Activated CD8-positive, alpha-beta T cell treated with anti-CD3 and anti-CD28 coated beads, Interleukin-2, amount 10 ng/mL, durations not matched to agents 7 days and 5 days (primary cell): ENCODE data around the gene DPP4. TPM values are rescaled to one million over a fixed set of nuclear protein-coding genes. Genes with fewer than 3 reads are reported as not detected.

Experiments
- ATAC-seq: fragments of 150-1000 bp; cut with Tn5 transposase; one replicate; pipeline ENCODE4 v1.10.0; 2021; ENCODE audit warnings: moderate library complexity
- CTCF ChIA-PET: fragments of 350-600 bp; sonication (Branson Sonifier 250); formaldehyde crosslinking; loops from one replicate; lab custom pipeline; 2021; ENCODE audit warnings: antibody characterized with exemption; lab: Charles Lee
- POLR2A ChIA-PET: fragments of 350-600 bp; sonication (Branson Sonifier 250); formaldehyde crosslinking; loops from one replicate; lab custom pipeline; 2021; ENCODE audit warnings: antibody characterized with exemption; lab: Charles Lee
- DNase-seq: peaks from one replicate; pipeline ENCODE4 v3.0.0-alpha.2; 2020
- H3K27ac Mint-ChIP-seq: one replicate; pipeline ENCODE4 v1.8.0; 2021; ENCODE audit warnings: mild to moderate bottlenecking, mixed read lengths
- H3K27me3 Mint-ChIP-seq: one replicate; pipeline ENCODE4 v1.8.0; 2021; ENCODE audit warnings: low read depth, mixed read lengths
- H3K36me3 Mint-ChIP-seq: one replicate; pipeline ENCODE4 v1.8.0; 2021; ENCODE audit warnings: low read depth, mixed read lengths
- H3K4me1 Mint-ChIP-seq: one replicate; pipeline ENCODE4 v1.8.0; 2021; ENCODE audit warnings: low read depth, mixed read lengths
- H3K4me3 Mint-ChIP-seq: one replicate; pipeline ENCODE4 v1.8.0; 2021; ENCODE audit warnings: mild to moderate bottlenecking, mixed read lengths
- H3K9me3 Mint-ChIP-seq: one replicate; pipeline ENCODE4 v1.8.0; 2022; ENCODE audit warnings: mixed read lengths; ENCODE audit not compliant: insufficient read depth
- total RNA-seq, 2 experiments: library from RNA; stranded (reverse); gene quantifications; one replicate each; pipeline ENCODE4 v1.2.3, GENCODE V29; 2021

Gene DPP4
- total RNA-seq, 2 experiments from 2014 or later, result 158 TPM

GRCh38 chr2:162014751-162015150 lies 59.3 kb downstream of the DPP4 start:
- Mint-ChIP-seq H3K4me1 (peaks cover 74% of the 10 kb centered on the region), H3K27ac (peak overlapping the region; percentile 72), H3K36me3 (peaks cover 93% of the 10 kb centered on the region), H3K9me3 (no peaks in the 10 kb centered on the region), H3K27me3 (no peaks in the 10 kb centered on the region), H3K4me3 (peak overlapping the region; percentile 50)
- DNase-seq (no peak), ATAC-seq (no peak)
- ChIA-PET POLR2A (interaction anchor here (0.7 to 1.2 kb wide), 4 partner anchors 9 to 62 kb away, joined by 3 read pairs; partner anchors contain the start of gene DPP4), CTCF (interaction anchor here (1.4 to 2.6 kb wide), 4 partner anchors 10 to 111 kb away, joined by 3 to 12 read pairs (median 4); no protein-coding TSS in a partner anchor)

GRCh38 chr2:162013514-162014475 lies 60.2 kb downstream of the DPP4 start:
- H3K27me3 Mint-ChIP-seq, result no peaks in the 10 kb centered on the region
- peaks cover 79% of the 10 kb centered on the region for H3K4me1 Mint-ChIP-seq
- ChIA-PET CTCF (interaction anchor here (0.8 to 3.3 kb wide), 11 partner anchors 8 to 112 kb away, joined by 3 to 15 read pairs (median 3); no protein-coding TSS in a partner anchor), POLR2A (interaction anchor here (0.7 to 4.9 kb wide), 8 partner anchors 10 to 61 kb away, joined by 3 to 49 read pairs (median 5); partner anchors contain the start of gene DPP4)
- DNase-seq (no peak), ATAC-seq (no peak)
- H3K27ac Mint-ChIP-seq, result peak overlapping the region; percentile 93
- H3K36me3 Mint-ChIP-seq, result peaks cover 93% of the 10 kb centered on the region
- no peaks in the 10 kb centered on the region for H3K9me3 Mint-ChIP-seq
- peak overlapping the region; percentile 39 for H3K4me3 Mint-ChIP-seq

- Mint-ChIP-seq H3K27me3 (no peaks in the 10 kb centered on the region), H3K9me3 (no peaks in the 10 kb centered on the region), H3K27ac (peak overlapping the region; percentile 91), H3K4me1 (peaks cover 85% of the 10 kb centered on the region), H3K36me3 (peaks cover 93% of the 10 kb centered on the region), H3K4me3 (peak overlapping the region; percentile 19)
- ATAC-seq (peak; percentile 27), DNase-seq (no peak)
- CTCF ChIA-PET, result interaction anchor here (0.6 to 3.5 kb wide), 10 partner anchors 8 to 109 kb away, joined by 3 to 20 read pairs (median 3); no protein-coding TSS in a partner anchor
- POLR2A ChIA-PET, result interaction anchor here (0.9 to 4.9 kb wide), 6 partner anchors 18 to 61 kb away, joined by 4 to 49 read pairs (median 12); partner anchors contain the start of gene DPP4
Measured at GRCh38 chr2:162012565-162013058, 61.4 kb downstream of the DPP4 start.

DNA sequence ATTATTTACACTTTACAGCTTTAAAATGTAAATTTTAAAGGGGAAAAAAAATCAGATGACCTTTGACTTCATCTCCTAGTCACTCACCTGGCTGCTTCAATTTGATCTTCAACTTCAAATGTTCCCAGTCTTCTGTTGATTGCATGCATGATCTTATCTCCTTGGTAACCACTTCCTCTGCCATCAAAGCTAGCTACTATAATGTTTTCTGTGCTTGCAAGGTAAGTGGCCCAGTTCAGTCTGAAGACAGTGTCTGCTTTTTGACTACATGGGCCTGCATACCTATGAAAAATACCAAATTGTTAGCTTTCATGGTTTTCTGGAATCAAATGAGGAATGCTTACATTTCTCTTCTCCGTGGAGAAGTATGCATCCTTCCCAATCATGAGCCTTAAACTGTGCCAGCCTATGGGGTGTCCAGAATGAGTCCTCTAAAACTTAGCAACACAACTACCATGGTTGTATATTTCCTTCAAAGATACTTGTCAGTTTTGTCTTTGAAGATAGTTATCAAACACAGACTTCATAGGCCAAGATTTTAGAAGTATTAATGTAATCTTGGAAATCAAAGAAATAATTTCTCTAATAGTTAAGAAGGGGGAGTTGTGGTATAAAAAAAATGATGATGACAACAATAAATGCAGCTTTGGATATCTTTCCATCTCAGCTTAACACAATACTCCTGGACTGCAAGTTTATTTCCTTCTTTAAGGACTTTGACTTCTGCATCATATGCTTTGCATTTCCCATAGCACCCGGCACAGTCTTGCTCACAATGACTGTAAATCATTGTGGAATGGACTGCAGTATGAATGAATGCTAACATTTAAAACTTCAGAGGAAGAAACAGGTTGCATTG lies 62.1 kb downstream of the DPP4 start:
- Mint-ChIP-seq H3K9me3 (no peaks in the 10 kb centered on the region), H3K27me3 (no peaks in the 10 kb centered on the region), H3K27ac (peak overlapping the region; percentile 91), H3K36me3 (peaks cover 91% of the 10 kb centered on the region), H3K4me3 (peak overlapping the region; percentile 9), H3K4me1 (peaks cover 82% of the 10 kb centered on the region)
- DNase-seq, result peak; percentile 64
- peak; percentile 92 for ATAC-seq
- ChIA-PET POLR2A (interaction anchor here (0.9 to 4.9 kb wide), 6 partner anchors 13 to 62 kb away, joined by 4 to 49 read pairs (median 12); partner anchors contain the start of gene DPP4), CTCF (interaction anchor here (0.7 to 3.5 kb wide), 12 partner anchors 10 to 425 kb away, joined by 3 to 20 read pairs (median 4); no protein-coding TSS in a partner anchor)

GRCh38 chr2:162009543-162009942 lies 64.5 kb downstream of the DPP4 start:
- no peak for DNase-seq
- H3K4me3 Mint-ChIP-seq, result no peak overlapping the region
- H3K4me1 Mint-ChIP-seq, result peaks cover 77% of the 10 kb centered on the region
- peaks cover 88% of the 10 kb centered on the region for H3K36me3 Mint-ChIP-seq
- H3K27ac Mint-ChIP-seq, result peak overlapping the region; percentile 68
- ChIA-PET CTCF (interaction anchor here (1.2 to 2.3 kb wide), 2 partner anchors 10 to 115 kb away, joined by 3 to 9 read pairs; no protein-coding TSS in a partner anchor), POLR2A (interaction anchor here (4.9 kb wide), 1 partner anchor 15 kb away, joined by 49 read pairs; no protein-coding TSS in a partner anchor)
- H3K27me3 Mint-ChIP-seq, result no peaks in the 10 kb centered on the region
- ATAC-seq, result no peak
- H3K9me3 Mint-ChIP-seq, result no peaks in the 10 kb centered on the region

DNA sequence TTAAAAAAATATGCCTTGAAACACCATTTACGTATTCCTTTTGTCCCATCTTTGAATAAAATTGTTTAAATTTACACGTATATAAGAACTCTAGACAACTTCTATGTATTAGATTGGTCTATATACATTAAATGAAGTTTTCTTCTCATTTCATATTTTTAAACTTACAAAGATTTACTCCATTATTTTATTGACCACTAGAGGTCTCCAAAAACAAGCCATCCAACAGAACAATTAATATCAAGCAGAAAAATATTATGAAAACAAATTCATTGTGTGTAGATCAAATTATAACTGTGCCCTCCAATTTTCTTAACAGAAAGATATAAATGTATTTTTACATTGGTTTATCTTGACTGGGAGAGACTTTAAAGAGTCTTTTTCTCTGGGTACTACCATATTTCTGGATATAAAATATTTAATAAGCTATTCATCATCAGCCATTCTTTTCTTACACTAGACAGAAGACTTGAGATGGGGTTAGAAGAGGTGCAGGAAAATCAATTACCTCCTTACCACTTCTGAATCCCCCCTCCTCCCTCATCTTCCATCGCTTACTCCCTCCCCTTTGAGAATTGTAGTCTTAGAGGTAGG lies 66.5 kb downstream of the DPP4 start:
- Mint-ChIP-seq H3K27me3 (no peaks in the 10 kb centered on the region), H3K36me3 (peaks cover 90% of the 10 kb centered on the region), H3K4me1 (peaks cover 77% of the 10 kb centered on the region), H3K27ac (no peak overlapping the region), H3K4me3 (no peak overlapping the region), H3K9me3 (no peaks in the 10 kb centered on the region)
- no peak for DNase-seq
- ChIA-PET POLR2A (no interaction called here), CTCF (interaction anchor here (0.7 to 5.4 kb wide), 10 partner anchors 9 to 311 kb away, joined by 3 to 71 read pairs (median 3); partner anchors contain the start of genes DPP4 and IFIH1)
- ATAC-seq, result no peak

- DNase-seq, result no peak
- no peak overlapping the region for H3K27ac Mint-ChIP-seq
- no peaks in the 10 kb centered on the region for H3K27me3 Mint-ChIP-seq
- CTCF ChIA-PET, result interaction anchor here (1.0 to 5.4 kb wide), 3 partner anchors 13 to 53 kb away, joined by 3 to 71 read pairs (median 3); no protein-coding TSS in a partner anchor
- ATAC-seq, result no peak
- POLR2A ChIA-PET, result interaction anchor here (0.6 to 1.0 kb wide), 2 partner anchors 9 to 13 kb away, joined by 3 to 5 read pairs; no protein-coding TSS in a partner anchor
- H3K9me3 Mint-ChIP-seq, result no peaks in the 10 kb centered on the region
- H3K4me3 Mint-ChIP-seq, result no peak overlapping the region
- H3K4me1 Mint-ChIP-seq, result peaks cover 74% of the 10 kb centered on the region
- peaks cover 90% of the 10 kb centered on the region for H3K36me3 Mint-ChIP-seq
Measured at GRCh38 chr2:162006337-162006736, 67.7 kb downstream of the DPP4 start.

DNA sequence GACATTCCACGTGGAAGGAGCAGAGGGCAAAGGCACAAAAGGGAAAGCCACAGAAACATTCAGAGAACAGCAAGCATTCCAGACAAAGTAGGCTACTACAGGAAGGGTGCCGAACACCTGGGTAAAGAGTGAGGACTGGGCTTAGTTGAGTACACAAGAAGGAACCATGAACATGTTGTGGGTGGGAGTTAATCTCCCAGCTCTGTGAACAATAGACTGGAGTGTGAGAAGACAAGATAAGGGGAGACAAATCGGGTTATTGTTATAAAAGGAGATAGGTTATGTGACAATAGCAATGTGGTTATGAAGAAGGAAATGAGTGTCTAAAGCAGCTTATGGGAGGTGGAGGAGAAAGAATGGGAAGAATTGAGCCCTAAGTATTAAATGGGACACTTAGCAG lies 70.0 kb downstream of the DPP4 start:
- no peaks in the 10 kb centered on the region for H3K9me3 Mint-ChIP-seq
- no peaks in the 10 kb centered on the region for H3K27me3 Mint-ChIP-seq
- no peak overlapping the region for H3K4me3 Mint-ChIP-seq
- DNase-seq (no peak), ATAC-seq (no peak)
- H3K27ac Mint-ChIP-seq, result peak overlapping the region; percentile 44
- H3K36me3 Mint-ChIP-seq, result peaks cover 90% of the 10 kb centered on the region
- peaks cover 70% of the 10 kb centered on the region for H3K4me1 Mint-ChIP-seq
- ChIA-PET POLR2A (interaction anchor here (2.3 kb wide), 1 partner anchor 11 kb away, joined by 14 read pairs; no protein-coding TSS in a partner anchor), CTCF (interaction anchor here (1.7 to 5.4 kb wide), 2 partner anchors 10 kb away, joined by 5 to 71 read pairs; no protein-coding TSS in a partner anchor)

- Mint-ChIP-seq H3K4me3 (no peak overlapping the region), H3K27me3 (no peaks in the 10 kb centered on the region), H3K4me1 (peaks cover 69% of the 10 kb centered on the region), H3K9me3 (no peaks in the 10 kb centered on the region), H3K36me3 (peaks cover 90% of the 10 kb centered on the region), H3K27ac (peak overlapping the region; percentile 31)
- ATAC-seq (no peak), DNase-seq (no peak)
- POLR2A ChIA-PET, result no interaction called here
- CTCF ChIA-PET, result interaction anchor here (0.7 to 1.5 kb wide), 4 partner anchors 10 to 47 kb away, joined by 3 to 5 read pairs (median 4); no protein-coding TSS in a partner anchor
Measured at GRCh38 chr2:162002623-162003235, 71.3 kb downstream of the DPP4 start.

DNA sequence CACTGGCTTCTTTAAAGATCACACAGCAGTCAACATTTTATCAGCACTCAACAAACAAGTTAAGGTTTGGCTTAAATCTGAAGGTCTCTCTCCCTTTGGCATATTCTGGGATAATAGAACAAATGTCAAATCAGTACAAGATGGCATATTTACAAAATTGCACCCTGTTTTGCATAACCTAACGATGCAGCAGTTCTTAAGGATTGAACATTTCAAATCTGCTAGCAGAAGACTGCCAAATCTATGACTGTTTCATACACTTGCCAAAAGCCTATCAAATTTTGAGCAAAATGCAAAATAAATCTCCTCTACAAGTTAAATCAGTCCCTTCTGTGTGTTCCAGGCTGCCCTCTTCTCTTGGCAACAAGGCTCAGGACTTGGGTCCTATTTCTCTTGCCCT lies 73.6 kb downstream of the DPP4 start:
- POLR2A ChIA-PET, result interaction anchor here (2.3 kb wide), 1 partner anchor 11 kb away, joined by 9 read pairs; no protein-coding TSS in a partner anchor
- CTCF ChIA-PET, result interaction anchor here (1.0 kb wide), 1 partner anchor 13 kb away, joined by 3 read pairs; no protein-coding TSS in a partner anchor
- Mint-ChIP-seq H3K27ac (peak overlapping the region; percentile 30), H3K4me1 (peaks cover 79% of the 10 kb centered on the region), H3K36me3 (peaks cover 94% of the 10 kb centered on the region), H3K4me3 (no peak overlapping the region), H3K27me3 (no peaks in the 10 kb centered on the region), H3K9me3 (no peaks in the 10 kb centered on the region)
- DNase-seq (no peak), ATAC-seq (no peak)
